Stimulated activated CD8-positive, alpha-beta memory T cell treated with anti-CD3 and anti-CD28 coated beads, Interleukin-4, amount 100 ng/mL, for 24 hours (primary cell): ENCODE measurements around the gene CHML.

ENCODE experiments used
- DNase-seq: peaks from one replicate; pipeline ENCODE4 v3.0.0-alpha.2; 2020; ENCODE audit warnings: low read depth

Gene CHML

GRCh38 chr1:241615043-241615974 is 24.9 kb downstream of the CHML start:
- DNase-seq: no peak

DNA sequence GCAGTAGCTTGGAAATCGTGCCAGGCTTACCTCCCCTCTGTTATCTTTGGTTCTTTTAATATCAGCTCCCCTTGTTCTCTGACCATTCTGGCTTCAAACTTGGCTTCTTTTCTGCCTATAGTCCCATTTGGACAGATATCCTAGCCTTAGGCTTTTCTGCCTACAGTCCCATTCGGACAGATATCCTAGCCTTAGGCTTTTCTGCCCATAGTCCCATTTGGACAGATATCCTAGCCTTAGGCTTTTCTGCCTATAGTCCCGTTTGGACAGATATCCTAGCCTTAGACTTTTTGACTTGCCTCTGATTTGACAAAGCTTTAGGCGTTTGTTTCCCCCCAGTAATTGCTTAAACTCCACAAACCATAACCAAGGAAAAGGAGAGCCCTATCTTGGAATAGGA is 25.6 kb downstream of the CHML start:
- no peak for DNase-seq

DNA sequence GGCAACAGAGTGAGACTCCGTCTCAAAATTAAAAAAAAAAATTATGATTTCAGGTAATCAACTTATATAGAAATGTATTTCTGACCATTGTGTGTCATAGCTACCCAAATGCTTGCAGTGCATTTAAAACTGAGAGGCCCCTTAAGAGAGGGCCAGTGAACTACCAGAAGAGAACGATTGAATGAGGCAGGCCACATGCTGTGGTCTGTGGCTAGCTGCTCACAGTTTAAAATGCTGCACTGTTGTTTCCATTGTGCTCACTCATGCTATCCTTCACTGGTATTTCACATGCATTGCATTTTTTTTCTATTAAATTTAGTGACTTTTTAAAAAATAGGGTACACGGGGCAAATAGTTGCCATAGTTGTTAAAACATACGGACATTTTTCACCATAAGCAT is 26.0 kb downstream of the CHML start:
- no peak for DNase-seq

- DNase-seq: no peak
These were observed 27.4 kb downstream of the CHML start for GRCh38 chr1:241612533-241613477.

DNA sequence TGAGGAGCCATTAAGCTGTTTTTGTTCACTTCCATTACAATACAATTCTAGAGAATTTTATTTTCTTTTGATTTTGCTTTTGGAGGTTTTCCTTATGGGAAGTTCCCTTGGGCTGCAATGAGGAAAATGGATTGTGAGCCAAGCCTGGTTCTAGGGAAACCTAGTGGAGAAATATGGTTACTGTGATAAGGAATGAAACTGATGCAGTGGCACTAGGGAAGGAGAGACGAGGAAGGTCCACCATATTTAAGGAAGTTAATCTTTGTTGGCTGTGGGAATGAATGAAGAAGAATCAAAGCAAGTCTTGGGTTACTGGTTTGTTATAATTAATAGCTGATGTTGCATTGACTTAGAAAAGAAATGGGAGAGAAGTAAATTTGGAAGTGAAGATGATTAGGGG is 28.4 kb downstream of the CHML start:
- DNase-seq: no peak

- DNase-seq: no peak
These were observed 29.1 kb downstream of the CHML start for GRCh38 chr1:241611063-241611462.

- no peak for DNase-seq
These were observed 29.9 kb downstream of the CHML start for GRCh38 chr1:241610056-241610815.

- no peak for DNase-seq
These were observed 31.7 kb downstream of the CHML start for GRCh38 chr1:241608379-241609033.

GRCh38 chr1:241607497-241607896 is 32.7 kb downstream of the CHML start:
- DNase-seq: no peak

GRCh38 chr1:241606544-241606943 is 33.6 kb downstream of the CHML start:
- no peak for DNase-seq

- no peak for DNase-seq
These were observed 34.9 kb downstream of the CHML start for GRCh38 chr1:241605146-241605805.

DNA sequence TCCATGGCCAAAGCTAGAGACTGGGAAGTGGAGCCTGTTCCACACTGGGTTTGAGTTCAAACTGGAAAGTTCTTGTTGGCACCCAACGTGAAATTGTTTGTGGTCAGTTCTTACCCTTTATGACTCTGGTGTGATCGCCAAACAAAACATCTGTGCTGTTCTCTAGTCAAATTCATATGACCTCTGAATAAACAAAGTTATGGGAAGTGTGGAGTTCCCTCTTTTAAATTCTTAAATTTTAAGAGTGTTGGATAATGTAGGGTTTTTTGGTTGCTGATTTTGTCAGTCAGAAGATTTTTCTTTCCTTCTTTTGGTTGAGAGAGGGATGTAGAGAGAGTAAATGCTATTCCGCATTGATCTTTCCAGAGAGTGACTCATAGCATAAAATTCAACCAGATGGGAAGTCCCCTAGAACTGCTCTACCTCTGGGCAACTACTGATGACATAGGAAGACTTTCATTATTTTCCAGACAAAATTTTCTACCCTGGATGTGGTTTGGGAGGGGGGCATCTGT is 36.4 kb downstream of the CHML start:
- DNase-seq: no peak

DNA sequence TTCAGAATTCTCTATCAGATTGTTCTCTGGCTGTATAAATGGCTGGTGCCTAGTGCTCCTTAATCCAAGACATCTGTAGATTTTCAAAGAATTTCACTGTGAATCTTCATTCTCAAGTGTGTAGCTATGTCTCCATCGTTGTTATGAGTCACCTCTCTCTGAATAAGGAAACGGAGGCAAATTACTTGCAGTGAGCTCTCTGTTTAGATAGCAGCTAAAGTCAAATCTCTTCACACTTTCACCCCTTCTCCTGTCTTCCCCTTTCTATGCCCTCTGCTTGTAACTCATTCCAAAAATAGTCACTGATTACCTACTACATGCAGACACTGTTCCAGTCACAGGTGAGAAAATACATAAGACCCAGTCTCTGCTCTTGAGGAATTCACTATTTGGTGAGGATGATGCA is 39.7 kb downstream of the CHML start:
- no peak for DNase-seq

DNA sequence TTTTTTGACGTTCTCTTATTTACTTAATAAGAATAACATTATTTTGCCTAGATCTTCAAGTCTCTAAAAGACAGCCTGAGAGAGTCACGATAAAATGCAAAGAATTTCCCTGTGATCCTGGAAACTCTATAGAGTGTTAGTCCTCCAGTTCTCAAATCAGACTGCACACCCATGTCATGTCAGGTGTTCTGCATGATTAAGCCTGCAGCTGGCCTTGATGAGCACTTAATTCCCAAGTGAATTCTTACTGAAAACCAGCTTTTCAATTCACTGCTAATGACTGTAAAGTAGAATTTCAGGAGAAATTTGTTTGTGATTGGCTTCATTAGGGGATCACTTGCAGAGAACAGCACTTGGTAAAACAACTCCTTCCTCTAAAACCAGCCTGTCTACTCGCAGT is 41.9 kb downstream of the CHML start:
- DNase-seq: no peak

- DNase-seq: no peak
These were observed 43.5 kb downstream of the CHML start for GRCh38 chr1:241596633-241597032.

DNA sequence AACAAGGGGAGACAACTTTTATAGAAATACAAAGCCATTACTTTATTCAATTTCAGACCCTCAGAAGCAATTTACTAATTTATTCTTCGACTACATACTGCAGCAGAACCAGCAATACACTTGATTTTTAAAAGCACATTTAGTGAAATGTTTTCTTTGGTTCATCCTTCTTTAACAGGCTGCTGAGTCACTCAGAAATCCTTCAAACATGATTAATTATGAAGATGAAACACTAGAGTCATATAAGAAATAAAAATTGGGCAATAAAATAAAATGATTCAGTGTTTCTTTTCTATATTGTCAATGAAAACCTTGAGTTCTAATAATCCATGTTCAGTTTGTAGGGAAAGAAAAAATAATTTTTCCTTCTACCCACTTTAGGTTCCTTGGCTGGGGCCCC is 47.0 kb downstream of the CHML start:
- DNase-seq: no peak

DNA sequence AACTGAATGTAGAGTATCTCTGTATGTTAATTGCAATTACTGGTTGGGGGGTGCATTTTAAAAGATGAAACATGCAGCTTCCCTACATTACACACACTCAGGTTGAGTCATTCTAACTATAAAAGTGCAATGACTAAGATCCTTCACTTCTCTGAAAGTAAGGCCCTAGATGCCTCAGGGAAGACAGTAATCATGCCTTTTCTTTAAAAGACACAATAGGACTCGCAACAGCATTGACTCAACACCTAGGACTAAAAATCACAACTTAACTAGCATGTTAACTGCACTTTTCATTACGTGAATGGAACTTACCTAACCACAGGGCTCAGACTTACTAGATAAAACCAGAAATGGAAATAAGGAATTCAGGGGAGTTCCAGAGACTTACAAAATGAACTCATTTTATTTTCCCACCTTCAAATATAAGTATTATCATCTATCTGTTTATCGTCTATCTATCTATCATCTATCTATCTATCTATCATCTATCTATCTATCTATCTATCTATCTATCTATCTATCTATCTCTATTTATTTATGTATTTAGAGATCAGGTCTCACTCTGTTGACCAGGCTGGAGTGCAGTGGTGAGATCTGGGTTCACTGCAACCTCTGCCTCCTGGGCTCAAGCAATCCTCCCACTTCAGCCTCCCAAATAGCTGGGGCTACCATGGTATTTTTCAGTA is 47.8 kb downstream of the CHML start:
- DNase-seq: no peak

GRCh38 chr1:241591736-241592135 is 48.4 kb downstream of the CHML start:
- no peak for DNase-seq

DNA sequence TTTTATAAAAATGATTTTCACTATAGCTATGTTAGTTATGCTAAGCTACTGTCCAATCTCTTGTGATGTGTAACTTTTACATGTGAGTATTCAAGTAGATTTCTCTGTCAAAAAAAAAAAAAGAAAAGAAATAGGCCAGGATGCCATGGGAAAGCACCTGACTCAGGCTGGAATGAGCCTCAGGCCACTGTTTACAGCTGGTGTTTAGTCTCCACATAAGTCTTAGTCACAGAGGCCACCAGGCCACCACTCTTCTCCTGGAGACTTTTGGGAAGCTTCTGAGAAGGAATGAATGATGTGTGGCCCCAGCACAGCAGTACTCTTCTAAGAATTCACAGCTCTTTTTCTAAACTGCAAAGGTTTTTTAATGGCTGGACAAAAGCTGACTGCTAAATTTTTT is 48.9 kb downstream of the CHML start:
- DNase-seq: no peak

GRCh38 chr1:241590719-241591118 is 49.5 kb downstream of the CHML start:
- DNase-seq: no peak
